GM12801 (cell line): Measurements from ENCODE around the gene TUSC2.

ENCODE experiments used
- TF ChIP-seq, protein P1 (sequence below): IDR thresholded peaks from one replicate; pipeline ENCODE4 v1.5.1; 2011; ENCODE audit warnings: control low read depth; ENCODE audit not compliant: insufficient read length; ENCODE audit errors: extremely low read depth

The TUSC2 gene

DNA sequence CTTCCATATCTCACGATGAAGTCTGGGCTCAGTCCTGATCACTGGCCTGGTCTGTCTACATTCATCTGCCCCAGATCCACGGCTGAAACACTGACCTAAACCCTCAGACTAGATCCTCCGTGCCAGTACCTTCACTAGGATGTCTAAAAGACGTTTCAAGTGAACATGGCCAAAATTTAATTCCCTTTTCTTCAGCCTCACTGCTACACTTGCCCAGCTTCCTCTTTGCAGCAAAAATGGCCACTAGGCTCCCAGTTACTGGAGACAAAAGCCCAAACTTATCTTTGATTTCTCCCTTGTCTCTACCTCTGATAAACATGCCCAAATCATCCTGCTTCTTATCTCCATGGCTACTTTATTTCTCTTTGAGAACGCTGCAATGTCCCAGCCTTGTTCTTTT, 10.9 kb upstream of the TUSC2 start:
- TF ChIP-seq, protein P1, sequence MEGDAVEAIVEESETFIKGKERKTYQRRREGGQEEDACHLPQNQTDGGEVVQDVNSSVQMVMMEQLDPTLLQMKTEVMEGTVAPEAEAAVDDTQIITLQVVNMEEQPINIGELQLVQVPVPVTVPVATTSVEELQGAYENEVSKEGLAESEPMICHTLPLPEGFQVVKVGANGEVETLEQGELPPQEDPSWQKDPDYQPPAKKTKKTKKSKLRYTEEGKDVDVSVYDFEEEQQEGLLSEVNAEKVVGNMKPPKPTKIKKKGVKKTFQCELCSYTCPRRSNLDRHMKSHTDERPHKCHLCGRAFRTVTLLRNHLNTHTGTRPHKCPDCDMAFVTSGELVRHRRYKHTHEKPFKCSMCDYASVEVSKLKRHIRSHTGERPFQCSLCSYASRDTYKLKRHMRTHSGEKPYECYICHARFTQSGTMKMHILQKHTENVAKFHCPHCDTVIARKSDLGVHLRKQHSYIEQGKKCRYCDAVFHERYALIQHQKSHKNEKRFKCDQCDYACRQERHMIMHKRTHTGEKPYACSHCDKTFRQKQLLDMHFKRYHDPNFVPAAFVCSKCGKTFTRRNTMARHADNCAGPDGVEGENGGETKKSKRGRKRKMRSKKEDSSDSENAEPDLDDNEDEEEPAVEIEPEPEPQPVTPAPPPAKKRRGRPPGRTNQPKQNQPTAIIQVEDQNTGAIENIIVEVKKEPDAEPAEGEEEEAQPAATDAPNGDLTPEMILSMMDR = no peak

DNA sequence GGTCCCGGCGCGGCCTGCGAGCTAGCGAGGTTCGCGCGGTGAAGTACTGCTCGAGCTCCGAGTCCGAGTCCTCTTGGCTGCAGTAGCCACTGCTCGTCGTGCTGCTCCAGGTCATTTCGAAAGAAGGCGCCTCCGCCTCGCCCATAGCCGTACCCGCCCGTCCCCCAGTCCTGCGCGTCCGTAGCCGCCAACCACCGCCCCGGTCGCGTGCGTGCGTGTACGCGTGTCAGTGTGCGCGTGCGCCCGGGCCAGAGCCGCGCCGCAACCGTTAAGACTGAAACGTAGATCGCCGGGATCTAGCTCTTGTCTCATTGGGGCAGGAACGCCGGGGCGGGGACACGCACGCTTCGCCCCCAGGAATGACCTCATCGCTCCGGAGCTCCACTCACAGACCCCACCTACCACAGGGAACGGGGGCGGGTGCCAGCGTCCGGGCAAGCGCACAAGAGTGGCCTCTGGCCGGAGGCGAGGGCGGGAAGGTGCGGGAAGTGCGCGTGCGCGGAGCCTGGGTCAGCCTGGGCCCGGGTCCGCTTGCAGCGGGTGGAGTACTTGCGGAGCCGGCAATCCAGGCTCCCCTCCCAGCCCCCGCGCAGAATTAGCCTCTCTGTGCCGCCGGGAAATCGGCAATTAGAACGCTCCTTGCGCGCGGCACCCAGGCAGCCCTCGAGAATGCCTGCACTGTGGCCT, 9.3 kb upstream of the TUSC2 start:
- TF ChIP-seq, protein P1 = no peak

DNA sequence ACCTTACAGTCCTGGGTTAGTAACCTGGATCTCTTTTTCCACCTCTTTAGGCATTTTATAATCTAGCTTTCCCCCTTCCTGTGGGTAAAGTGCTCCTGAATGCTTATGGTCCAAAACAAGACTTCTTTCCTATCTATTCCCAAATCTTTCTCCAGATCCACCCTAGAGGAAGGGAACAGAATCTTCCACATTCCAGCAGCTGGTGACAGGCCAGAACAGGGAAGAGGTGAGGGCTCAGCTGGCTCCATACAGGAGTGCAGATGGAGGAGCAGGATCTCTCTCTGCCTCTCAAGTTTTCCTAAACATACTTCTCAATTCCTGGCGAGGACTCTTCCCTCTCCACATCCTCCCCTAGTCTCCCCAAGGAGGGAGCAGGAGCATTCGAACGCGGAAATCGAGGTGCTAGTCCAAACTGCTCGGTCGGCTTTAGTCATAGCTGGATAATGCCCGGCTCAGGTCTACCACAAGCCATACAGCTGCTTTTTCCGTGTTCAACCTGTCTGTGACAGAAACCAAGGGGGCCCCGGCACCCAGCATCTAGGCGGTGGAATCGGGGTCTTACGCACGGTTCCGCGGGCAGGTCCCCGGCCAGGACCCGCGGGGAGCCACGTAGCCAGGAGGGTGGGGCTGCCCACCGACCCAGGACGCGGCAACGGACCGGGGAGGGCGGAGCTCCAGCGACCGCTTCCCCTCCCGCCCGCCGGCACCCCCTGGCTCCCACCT, 8.6 kb upstream of the TUSC2 start:
- TF ChIP-seq, protein P1 = no peak

DNA sequence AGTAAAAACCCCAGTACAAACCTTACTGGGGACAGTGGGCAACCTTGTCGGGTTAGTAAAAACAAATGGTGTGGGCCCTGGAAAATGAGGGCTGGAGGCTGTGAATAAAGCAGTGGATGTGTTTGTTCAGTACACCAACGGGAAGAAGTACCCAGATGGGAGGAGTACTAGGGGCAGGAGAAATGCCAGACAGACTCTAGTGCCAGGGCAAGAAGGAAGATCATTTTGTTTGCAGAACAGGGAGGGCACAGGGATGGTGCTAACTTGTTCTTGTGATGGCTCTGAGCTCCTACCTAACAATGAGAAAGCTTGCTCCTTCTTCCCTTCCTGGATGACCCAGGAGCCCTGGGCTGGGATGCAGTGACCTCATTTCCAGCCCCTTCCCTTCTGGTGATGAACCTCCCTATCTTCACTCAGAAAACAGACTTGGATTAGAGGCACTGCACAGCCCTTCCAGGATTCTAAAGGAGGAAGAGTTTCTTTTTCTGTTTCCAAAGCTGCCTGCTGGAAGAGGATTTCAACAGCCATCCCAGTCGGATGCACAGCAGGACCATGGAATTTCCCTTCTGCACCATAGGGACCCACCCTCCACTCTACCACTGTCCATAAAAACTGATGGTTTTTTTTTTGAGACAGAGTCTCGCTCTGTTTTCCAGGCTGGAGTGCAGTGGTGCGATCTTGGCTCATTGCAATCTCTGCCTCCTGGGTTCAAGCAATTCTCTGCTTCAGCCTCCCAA, 6.5 kb upstream of the TUSC2 start:
- TF ChIP-seq, protein P1 = no peak

DNA sequence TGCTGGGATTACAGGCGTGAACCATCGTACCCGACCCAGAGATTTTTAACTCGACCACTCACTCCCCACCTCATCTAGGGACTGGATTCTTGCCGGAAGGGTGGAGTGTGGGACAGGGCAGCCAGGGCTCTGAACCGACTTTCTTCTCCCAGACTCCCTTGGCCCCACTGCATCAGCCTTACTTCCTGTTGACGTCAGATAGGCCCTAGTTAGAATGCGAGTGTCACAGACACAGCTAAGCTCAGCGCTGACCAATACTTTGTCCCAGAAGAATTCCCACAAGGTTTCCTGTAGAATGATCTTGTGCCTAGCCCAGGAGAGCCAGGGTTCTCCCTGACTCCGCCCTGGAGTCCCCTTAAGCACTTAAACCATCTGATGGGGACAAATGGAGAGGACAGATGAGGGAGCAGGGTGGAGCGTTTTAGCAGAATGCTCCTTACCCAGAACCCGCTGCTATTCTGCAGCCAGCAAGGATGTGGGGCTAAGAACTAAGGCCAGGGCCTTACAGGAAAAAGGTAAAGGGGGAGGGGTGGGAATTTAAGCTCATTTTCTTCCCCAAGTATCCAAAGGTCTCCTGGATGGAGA, 5.8 kb upstream of the TUSC2 start:
- TF ChIP-seq, protein P1 = no peak

GRCh38 chr3:50331364-50331907, 3.4 kb upstream of the TUSC2 start:
- TF ChIP-seq, protein P1 = no peak

DNA sequence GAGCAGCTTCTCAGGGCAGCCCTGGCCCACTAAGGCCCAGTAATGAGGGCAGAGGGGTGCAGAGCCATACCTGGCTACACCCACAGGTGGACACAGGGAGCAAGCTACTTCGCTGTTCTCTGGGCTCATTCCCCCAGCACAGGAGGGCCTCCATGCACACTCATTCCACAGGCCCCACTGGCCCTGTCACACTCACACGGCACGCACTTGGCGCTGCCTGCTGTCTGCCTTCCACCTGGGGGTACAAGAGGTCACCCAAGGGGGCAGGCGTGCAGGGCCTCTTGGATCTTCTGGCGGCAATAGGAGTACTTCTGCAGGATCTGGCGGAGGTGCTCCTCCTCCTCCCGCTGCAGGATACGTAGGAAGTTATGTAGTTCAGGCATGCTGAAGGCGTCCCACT, 2.3 kb upstream of the TUSC2 start:
- TF ChIP-seq, protein P1 = no peak
